ENCODE measurements around the gene TOMM34.

The TOMM34 gene

DNA sequence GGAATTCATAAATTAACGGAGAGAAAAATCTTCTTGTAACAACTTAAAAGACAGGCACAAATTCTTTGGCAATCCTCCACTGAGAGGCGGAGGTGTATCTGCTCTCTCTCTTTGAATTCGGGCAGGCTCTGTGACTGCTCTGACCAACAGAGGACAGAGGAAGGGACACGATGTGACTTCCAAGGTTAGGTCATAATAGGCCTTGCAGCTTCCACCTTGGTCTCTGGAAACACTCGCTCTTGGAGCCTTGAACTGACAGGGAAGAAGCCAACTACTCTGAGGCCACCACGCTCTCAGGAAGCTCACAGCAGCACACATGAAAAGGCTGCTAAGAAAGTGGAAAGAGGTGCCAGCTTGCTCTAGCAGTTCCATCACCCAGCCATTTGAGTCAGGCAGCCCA, 14.9 kb downstream of the TOMM34 start:
- Histone ChIP-seq H3K27me3 (ENCODE audit: insufficient read depth, low read length, poor library complexity, severe bottlenecking) (no peaks in the 10 kb centered on the region), H3K4me3 (ENCODE audit: low read length, poor library complexity, severe bottlenecking) (no peak overlapping the region), H3K4me2 (ENCODE audit: low read depth, low read length, poor library complexity, severe bottlenecking) (no peak overlapping the region), H3K9me2 (replicated peaks; ENCODE audit: low read depth, low read length) (no peaks in the 10 kb centered on the region), H3K4me1 (ENCODE audit: insufficient read depth, low read length, poor library complexity, severe bottlenecking) (no peaks in the 10 kb centered on the region), H3K9me3 (ENCODE audit: insufficient read depth, low read depth, low read length) (no peaks in the 10 kb centered on the region), H4K20me1 (ENCODE audit: insufficient read depth, low read length, poor library complexity, severe bottlenecking) (no peaks in the 10 kb centered on the region), H2AFZ (ENCODE audit: low read length) (no peak overlapping the region), H3K79me2 (ENCODE audit: insufficient read depth, low read length) (no peaks in the 10 kb centered on the region), H3F3A (ENCODE audit: low read depth) (no peaks in the 10 kb centered on the region), H3K9ac (ENCODE audit: low read depth, low read length, poor library complexity, severe bottlenecking) (no peak overlapping the region), H3K36me3 (ENCODE audit: insufficient read depth, low read length) (peaks cover 93% of the 10 kb centered on the region; the same call in 1 of the 2 replicates)
- no peak for TF ChIP-seq EZH2phosphoT487 (IDR thresholded peaks at IDR 0.05; ENCODE audit: borderline replicate concordance)
- TF ChIP-seq, protein P1, sequence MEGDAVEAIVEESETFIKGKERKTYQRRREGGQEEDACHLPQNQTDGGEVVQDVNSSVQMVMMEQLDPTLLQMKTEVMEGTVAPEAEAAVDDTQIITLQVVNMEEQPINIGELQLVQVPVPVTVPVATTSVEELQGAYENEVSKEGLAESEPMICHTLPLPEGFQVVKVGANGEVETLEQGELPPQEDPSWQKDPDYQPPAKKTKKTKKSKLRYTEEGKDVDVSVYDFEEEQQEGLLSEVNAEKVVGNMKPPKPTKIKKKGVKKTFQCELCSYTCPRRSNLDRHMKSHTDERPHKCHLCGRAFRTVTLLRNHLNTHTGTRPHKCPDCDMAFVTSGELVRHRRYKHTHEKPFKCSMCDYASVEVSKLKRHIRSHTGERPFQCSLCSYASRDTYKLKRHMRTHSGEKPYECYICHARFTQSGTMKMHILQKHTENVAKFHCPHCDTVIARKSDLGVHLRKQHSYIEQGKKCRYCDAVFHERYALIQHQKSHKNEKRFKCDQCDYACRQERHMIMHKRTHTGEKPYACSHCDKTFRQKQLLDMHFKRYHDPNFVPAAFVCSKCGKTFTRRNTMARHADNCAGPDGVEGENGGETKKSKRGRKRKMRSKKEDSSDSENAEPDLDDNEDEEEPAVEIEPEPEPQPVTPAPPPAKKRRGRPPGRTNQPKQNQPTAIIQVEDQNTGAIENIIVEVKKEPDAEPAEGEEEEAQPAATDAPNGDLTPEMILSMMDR (conservative IDR thresholded peaks at IDR 0.05; ENCODE audit: low read length) = no peak

DNA sequence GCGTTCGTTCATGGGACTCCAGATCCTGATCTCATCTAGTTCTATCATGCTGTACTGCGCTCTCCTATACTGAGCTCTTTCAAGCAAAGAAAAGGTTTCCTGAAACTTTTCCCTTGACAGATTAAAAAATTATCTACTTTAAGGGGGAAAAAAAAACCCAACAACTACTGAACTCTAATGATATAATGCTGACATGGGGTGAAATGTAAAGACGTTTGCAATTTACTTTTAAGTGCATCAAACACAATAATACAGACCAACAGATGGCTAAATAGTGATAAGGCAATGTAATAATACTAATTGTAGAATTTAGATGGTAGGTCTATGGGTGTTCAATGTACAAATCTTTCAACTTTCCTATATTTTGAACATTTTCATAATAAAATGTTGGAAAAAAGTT, 16.4 kb downstream of the TOMM34 start:
- no peak overlapping the region for H3K4me3 ChIP-seq (ENCODE audit: low read length, poor library complexity, severe bottlenecking)
- H3K36me3 ChIP-seq (ENCODE audit: insufficient read depth, low read length) = peaks cover 89% of the 10 kb centered on the region; the same call in 1 of the 2 replicates
- H3K9ac ChIP-seq (ENCODE audit: low read depth, low read length, poor library complexity, severe bottlenecking) = no peak overlapping the region
- H4K20me1 ChIP-seq (ENCODE audit: insufficient read depth, low read length, poor library complexity, severe bottlenecking) = no peaks in the 10 kb centered on the region
- H3K4me2 ChIP-seq (ENCODE audit: low read depth, low read length, poor library complexity, severe bottlenecking) = no peak overlapping the region
- H3K4me1 ChIP-seq (ENCODE audit: insufficient read depth, low read length, poor library complexity, severe bottlenecking) = no peaks in the 10 kb centered on the region
- H3K27me3 ChIP-seq (ENCODE audit: insufficient read depth, low read length, poor library complexity, severe bottlenecking) = no peaks in the 10 kb centered on the region
- H3K9me3 ChIP-seq (ENCODE audit: insufficient read depth, low read depth, low read length) = no peaks in the 10 kb centered on the region
- H3F3A ChIP-seq (ENCODE audit: low read depth) = no peaks in the 10 kb centered on the region
- no peak overlapping the region for H2AFZ ChIP-seq (ENCODE audit: low read length)
- H3K9me2 ChIP-seq (replicated peaks; ENCODE audit: low read depth, low read length) = no peaks in the 10 kb centered on the region
- no peaks in the 10 kb centered on the region for H3K79me2 ChIP-seq (ENCODE audit: insufficient read depth, low read length)
- TF ChIP-seq, protein P1 (conservative IDR thresholded peaks at IDR 0.05; ENCODE audit: low read length) = no peak
- no peak for TF ChIP-seq EZH2phosphoT487 (IDR thresholded peaks at IDR 0.05; ENCODE audit: borderline replicate concordance)

GRCh38 chr20:44942264-44942973, 17.8 kb downstream of the TOMM34 start:
- H3F3A ChIP-seq (ENCODE audit: low read depth) = no peaks in the 10 kb centered on the region
- H3K4me1 ChIP-seq (ENCODE audit: insufficient read depth, low read length, poor library complexity, severe bottlenecking) = no peaks in the 10 kb centered on the region
- no peaks in the 10 kb centered on the region for H3K9me3 ChIP-seq (ENCODE audit: insufficient read depth, low read depth, low read length)
- no peak overlapping the region for H3K9ac ChIP-seq (ENCODE audit: low read depth, low read length, poor library complexity, severe bottlenecking)
- H3K4me3 ChIP-seq (ENCODE audit: low read length, poor library complexity, severe bottlenecking) = no peak overlapping the region
- no peaks in the 10 kb centered on the region for H3K27me3 ChIP-seq (ENCODE audit: insufficient read depth, low read length, poor library complexity, severe bottlenecking)
- no peaks in the 10 kb centered on the region for H3K79me2 ChIP-seq (ENCODE audit: insufficient read depth, low read length)
- no peak overlapping the region for H3K4me2 ChIP-seq (ENCODE audit: low read depth, low read length, poor library complexity, severe bottlenecking)
- no peak for TF ChIP-seq EZH2phosphoT487 (IDR thresholded peaks at IDR 0.05; ENCODE audit: borderline replicate concordance)
- TF ChIP-seq, protein P1 (conservative IDR thresholded peaks at IDR 0.05; ENCODE audit: low read length) = no peak
- peaks cover 80% of the 10 kb centered on the region; the same call in 1 of the 2 replicates for H3K36me3 ChIP-seq (ENCODE audit: insufficient read depth, low read length)
- H3K9me2 ChIP-seq (replicated peaks; ENCODE audit: low read depth, low read length) = no peaks in the 10 kb centered on the region
- no peak overlapping the region for H2AFZ ChIP-seq (ENCODE audit: low read length)
- H4K20me1 ChIP-seq (ENCODE audit: insufficient read depth, low read length, poor library complexity, severe bottlenecking) = no peaks in the 10 kb centered on the region

Measured in Loucy (cell line).